ENCODE measurements around the gene UMODL1. TPM values are rescaled to one million over a fixed set of nuclear protein-coding genes. Genes with fewer than 3 reads are reported as not detected.

UMODL1 gene
- total RNA-seq, 2 experiments from 2014 or later = not detected

DNA sequence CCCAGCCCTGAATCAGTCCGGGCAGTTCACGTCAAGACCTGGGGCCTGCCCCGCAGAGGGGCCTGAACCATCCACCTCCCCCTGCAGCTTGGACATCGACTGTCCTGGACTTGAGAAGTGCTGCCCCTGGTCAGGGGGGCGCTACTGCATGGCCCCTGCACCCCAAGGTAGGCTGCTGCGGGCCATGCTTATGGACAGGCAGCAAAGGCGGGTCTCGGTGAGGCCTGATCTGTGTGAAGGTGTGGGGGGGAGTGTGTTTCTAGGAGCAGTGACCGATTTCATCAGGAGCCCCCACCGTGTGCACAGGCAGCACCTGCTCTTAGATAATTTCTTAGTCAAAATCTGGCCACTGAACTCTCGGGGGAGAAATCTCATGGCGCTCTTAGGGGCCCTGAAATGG is 13.0 kb downstream of the UMODL1 start:
- peaks cover 9% of the 10 kb centered on the region for H3K4me1 Mint-ChIP-seq (ENCODE audit: low read depth)
- no peak overlapping the region for H3K27ac Mint-ChIP-seq
- H3K36me3 Mint-ChIP-seq (ENCODE audit: low read depth) = no peaks in the 10 kb centered on the region
- ATAC-seq (no peak), DNase-seq (no peak)
- CTCF ChIA-PET = no interaction called here
- H3K27me3 Mint-ChIP-seq (ENCODE audit: low read depth) = no peaks in the 10 kb centered on the region
- H3K4me3 Mint-ChIP-seq = no peak overlapping the region
- H3K9me3 Mint-ChIP-seq (ENCODE audit: insufficient read depth) = no peaks in the 10 kb centered on the region
- POLR2A ChIA-PET = no interaction called here

DNA sequence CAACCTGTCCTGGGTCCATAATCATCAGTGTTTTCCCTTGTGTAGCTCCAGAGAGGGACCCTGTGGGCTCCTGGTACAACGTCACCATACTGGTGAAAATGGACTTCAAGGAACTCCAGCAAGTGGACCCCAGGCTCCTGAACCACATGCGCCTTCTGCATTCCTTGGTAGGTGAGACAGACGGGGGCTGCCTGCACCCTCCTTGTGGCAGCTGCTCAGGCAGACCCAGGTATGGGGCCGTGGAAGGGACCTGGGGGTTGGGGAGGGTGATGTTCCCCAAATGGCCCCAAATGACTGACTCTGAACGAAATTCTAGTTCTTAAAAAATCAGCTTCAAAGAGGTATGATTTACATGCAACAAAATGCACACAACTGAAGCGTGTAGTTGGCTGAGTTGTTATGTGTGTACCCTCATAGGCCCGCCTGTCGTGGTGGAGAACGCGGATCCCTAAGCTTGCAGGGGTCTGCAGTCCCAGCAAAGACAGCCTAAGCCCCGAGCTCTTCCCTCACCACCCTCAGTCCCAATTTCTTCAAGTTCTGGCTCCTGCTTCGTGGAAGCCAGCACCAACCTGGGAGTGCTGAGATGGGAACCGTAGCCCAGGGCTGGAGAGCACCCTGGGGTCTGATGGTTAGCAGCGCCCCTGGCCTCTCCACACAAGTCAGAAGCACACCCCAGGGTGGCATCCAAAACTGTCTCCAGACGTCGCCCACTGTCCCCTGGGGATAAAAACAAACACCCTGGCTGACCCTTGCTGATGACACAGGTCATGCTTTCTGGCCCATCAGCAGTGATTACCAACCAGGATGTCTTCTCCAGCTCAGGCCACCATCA is 14.3 kb downstream of the UMODL1 start:
- Mint-ChIP-seq H3K9me3 (ENCODE audit: insufficient read depth) (no peaks in the 10 kb centered on the region), H3K27ac (no peak overlapping the region), H3K4me3 (no peak overlapping the region), H3K27me3 (ENCODE audit: low read depth) (no peaks in the 10 kb centered on the region), H3K4me1 (ENCODE audit: low read depth) (peaks cover 10% of the 10 kb centered on the region), H3K36me3 (ENCODE audit: low read depth) (no peaks in the 10 kb centered on the region)
- DNase-seq (no peak), ATAC-seq (no peak)
- ChIA-PET CTCF (interaction anchor here (0.9 to 2.6 kb wide), 2 partner anchors 23 to 32 kb away, joined by 3 to 9 read pairs; no protein-coding TSS in a partner anchor), POLR2A (no interaction called here)

DNA sequence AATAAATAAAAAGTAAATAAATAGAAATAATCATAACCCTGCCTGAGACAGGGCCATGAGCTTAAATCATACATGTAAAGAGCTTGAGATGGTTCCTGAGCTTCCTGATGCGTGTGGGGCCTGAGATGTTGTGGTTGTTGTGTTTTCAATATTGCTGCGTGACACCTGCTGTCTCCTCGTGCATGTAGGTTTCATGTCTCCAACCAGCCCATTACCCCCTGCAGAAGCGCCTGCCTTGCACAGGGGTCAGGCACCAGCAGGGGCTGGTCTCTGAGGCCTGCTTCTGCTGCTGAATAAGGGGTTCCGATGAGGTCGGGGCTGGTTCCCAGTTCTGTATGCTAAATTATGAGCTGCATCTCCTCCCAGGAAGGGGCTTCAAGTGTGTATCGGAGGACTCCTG is 15.9 kb downstream of the UMODL1 start:
- ATAC-seq = no peak
- H3K4me1 Mint-ChIP-seq (ENCODE audit: low read depth) = peaks cover 10% of the 10 kb centered on the region
- ChIA-PET POLR2A (interaction anchor here (0.6 to 1.4 kb wide), 3 partner anchors 14 to 237 kb away, joined by 3 read pairs; no protein-coding TSS in a partner anchor), CTCF (interaction anchor here (1.0 to 2.6 kb wide), 2 partner anchors 21 to 31 kb away, joined by 7 to 9 read pairs; no protein-coding TSS in a partner anchor)
- H3K27me3 Mint-ChIP-seq (ENCODE audit: low read depth) = peaks cover 8% of the 10 kb centered on the region
- DNase-seq = no peak
- no peaks in the 10 kb centered on the region for H3K36me3 Mint-ChIP-seq (ENCODE audit: low read depth)
- no peaks in the 10 kb centered on the region for H3K9me3 Mint-ChIP-seq (ENCODE audit: insufficient read depth)
- H3K27ac Mint-ChIP-seq = no peak overlapping the region
- no peak overlapping the region for H3K4me3 Mint-ChIP-seq

DNA sequence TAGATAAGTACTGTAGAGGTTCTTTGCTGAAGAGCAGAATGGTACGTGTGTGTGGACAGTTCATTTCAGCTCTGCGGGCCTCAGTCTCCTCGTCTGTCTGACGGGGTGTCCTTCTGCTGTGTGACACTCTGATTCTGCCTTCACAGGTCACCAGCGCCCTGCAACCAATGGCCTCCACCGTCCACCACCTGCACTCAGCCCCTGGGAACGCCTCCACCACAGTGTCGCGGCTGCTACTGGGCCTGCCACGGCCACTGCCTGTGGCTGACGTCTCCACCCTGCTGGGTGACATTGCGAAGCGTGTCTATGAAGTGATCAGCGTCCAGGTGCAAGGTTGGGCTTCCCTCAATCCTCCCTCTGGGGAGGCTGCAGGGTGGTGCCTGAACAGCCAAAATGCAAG is 17.0 kb downstream of the UMODL1 start:
- H3K4me3 Mint-ChIP-seq = no peak overlapping the region
- no peak for DNase-seq
- no peak for ATAC-seq
- ChIA-PET POLR2A (no interaction called here), CTCF (interaction anchor here (2.6 kb wide), 1 partner anchor 29 kb away, joined by 9 read pairs; no protein-coding TSS in a partner anchor)
- peaks cover 8% of the 10 kb centered on the region for H3K27me3 Mint-ChIP-seq (ENCODE audit: low read depth)
- H3K27ac Mint-ChIP-seq = no peak overlapping the region
- H3K4me1 Mint-ChIP-seq (ENCODE audit: low read depth) = peaks cover 10% of the 10 kb centered on the region
- no peaks in the 10 kb centered on the region for H3K9me3 Mint-ChIP-seq (ENCODE audit: insufficient read depth)
- H3K36me3 Mint-ChIP-seq (ENCODE audit: low read depth) = no peaks in the 10 kb centered on the region

DNA sequence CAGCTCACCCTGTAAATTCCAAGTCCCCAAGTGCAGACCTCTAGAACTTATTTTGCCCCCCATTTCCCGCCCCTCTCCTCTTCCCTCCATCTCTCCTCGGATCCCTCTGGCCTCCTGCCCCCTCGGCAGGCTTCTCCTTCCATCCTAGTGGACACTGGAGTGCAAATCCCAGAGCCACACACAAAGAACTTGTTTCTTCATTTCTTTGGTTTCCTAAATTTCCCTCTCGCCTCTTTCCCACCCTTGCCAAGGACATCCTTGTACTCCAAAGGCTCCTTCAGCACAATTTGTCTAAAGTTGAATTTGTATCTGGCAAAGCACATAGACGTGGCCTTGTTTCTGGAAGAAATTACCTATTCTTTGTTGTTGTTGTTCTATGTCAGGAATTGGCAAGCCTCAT is 17.5 kb downstream of the UMODL1 start:
- ATAC-seq (no peak), DNase-seq (no peak)
- Mint-ChIP-seq H3K4me3 (no peak overlapping the region), H3K27me3 (ENCODE audit: low read depth) (peaks cover 8% of the 10 kb centered on the region), H3K9me3 (ENCODE audit: insufficient read depth) (no peaks in the 10 kb centered on the region), H3K4me1 (ENCODE audit: low read depth) (peaks cover 10% of the 10 kb centered on the region), H3K27ac (no peak overlapping the region), H3K36me3 (ENCODE audit: low read depth) (no peaks in the 10 kb centered on the region)
- ChIA-PET POLR2A (no interaction called here), CTCF (interaction anchor here (3.4 kb wide), 1 partner anchor 20 kb away, joined by 17 read pairs; no protein-coding TSS in a partner anchor)

DNA sequence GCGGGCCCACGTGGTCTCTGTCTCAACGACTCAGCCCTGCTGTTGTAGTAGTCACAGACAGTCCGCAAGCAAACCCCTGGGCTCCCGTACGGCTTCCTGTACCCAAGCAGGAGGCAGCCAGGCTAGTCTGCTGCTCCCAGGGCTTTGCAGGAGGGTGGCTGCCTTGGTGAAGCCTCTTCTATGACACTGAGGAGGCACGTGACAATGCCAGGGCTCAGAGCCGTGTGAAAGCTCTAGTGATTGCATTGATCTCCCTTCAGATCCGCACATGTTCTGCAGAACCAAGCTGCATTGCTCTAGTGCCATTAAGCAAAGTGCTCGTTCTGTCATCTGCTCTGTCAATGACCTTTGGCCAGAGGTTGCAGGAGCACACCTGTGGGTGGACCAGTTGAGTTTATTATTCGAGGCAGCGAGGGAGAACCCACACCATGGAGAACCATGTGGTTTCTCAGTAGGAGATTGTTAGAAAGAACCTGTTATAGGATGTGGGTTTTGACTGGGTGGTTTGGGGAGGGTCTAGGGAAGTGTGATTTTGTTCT is 18.0 kb downstream of the UMODL1 start:
- Mint-ChIP-seq H3K4me3 (no peak overlapping the region), H3K4me1 (ENCODE audit: low read depth) (peaks cover 10% of the 10 kb centered on the region), H3K36me3 (ENCODE audit: low read depth) (no peaks in the 10 kb centered on the region), H3K27ac (no peak overlapping the region), H3K9me3 (ENCODE audit: insufficient read depth) (no peaks in the 10 kb centered on the region), H3K27me3 (ENCODE audit: low read depth) (peaks cover 8% of the 10 kb centered on the region)
- ChIA-PET CTCF (interaction anchor here (1.9 to 3.4 kb wide), 2 partner anchors 19 to 29 kb away, joined by 7 to 17 read pairs; no protein-coding TSS in a partner anchor), POLR2A (no interaction called here)
- ATAC-seq = peak; percentile 53
- DNase-seq = no peak

DNA sequence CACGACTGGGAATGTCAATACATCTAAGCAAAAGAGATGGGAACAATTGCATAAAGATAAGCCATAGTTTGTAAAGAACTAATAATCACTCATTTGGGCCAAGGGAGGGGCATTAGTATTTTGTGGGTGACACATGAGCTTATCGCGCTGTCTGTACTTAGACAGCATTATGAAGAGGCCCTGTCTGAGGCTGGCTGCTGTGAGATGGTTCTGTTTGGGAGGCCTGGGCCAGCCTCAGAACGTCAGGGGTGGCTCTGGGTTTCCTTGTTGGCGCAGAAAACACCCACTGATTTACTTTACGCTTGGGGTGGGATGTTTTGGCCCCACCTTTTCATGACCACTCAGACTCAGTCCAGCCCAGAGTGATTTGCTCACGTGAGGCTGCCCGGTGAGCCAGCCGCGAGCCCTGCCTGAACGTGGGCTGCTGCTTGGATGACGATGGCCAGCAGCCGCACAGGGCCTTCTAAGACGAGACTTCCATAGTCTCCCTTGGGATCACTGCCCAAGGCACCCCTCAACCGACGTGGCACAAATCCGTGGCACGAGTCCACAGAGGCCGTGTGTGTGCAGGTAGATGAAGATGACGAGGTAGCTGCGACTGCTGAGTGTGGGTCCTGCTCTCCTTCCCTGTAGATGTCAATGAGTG is 18.7 kb downstream of the UMODL1 start:
- CTCF ChIA-PET = interaction anchor here (1.9 to 3.4 kb wide), 2 partner anchors 18 to 28 kb away, joined by 7 to 17 read pairs; no protein-coding TSS in a partner anchor
- peaks cover 10% of the 10 kb centered on the region for H3K4me1 Mint-ChIP-seq (ENCODE audit: low read depth)
- ATAC-seq = no peak

DNA sequence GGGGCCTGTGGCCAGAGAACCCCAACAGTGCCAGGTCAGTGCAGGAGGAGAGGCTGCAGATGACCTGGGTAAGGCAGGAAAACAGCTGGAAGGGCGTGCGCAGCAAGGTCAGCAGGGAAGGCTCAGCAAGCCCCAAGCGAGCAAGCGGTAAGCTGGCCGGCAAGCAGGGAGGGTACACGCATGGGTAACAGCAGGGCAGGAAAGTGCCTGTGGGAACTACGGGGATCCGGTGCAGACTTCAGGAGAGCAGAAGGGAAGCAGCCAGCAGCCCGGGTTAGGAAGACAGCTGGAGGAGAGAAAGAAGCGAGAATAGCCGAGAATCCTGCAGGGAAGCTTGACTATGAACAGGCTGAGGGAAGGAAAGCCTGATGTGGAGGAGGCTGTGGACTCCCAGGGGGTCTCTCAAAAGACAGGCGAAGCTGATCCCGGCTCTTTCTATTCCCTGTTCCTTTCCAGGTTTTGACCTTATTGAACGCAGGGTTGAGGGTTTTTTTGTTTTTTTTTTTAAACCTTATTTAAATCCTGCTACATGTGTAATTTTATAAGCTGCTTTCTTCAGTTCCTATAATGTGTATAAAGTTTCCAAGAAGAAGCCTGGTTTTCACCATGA is 20.9 kb downstream of the UMODL1 start:
- Mint-ChIP-seq H3K36me3 (ENCODE audit: low read depth) (no peaks in the 10 kb centered on the region), H3K4me3 (no peak overlapping the region), H3K27me3 (ENCODE audit: low read depth) (peaks cover 8% of the 10 kb centered on the region), H3K27ac (no peak overlapping the region), H3K9me3 (ENCODE audit: insufficient read depth) (no peaks in the 10 kb centered on the region), H3K4me1 (ENCODE audit: low read depth) (peaks cover 10% of the 10 kb centered on the region)
- DNase-seq (no peak), ATAC-seq (no peak)
- ChIA-PET POLR2A (no interaction called here), CTCF (interaction anchor here (1.1 to 3.4 kb wide), 2 partner anchors 16 to 26 kb away, joined by 3 to 17 read pairs; no protein-coding TSS in a partner anchor)

More for the DNA sequence above, 18.7 kb downstream of the UMODL1 start:
- Mint-ChIP-seq H3K27ac (no peak overlapping the region), H3K36me3 (ENCODE audit: low read depth) (no peaks in the 10 kb centered on the region), H3K4me3 (no peak overlapping the region), H3K27me3 (ENCODE audit: low read depth) (peaks cover 8% of the 10 kb centered on the region), H3K9me3 (ENCODE audit: insufficient read depth) (no peaks in the 10 kb centered on the region)
- POLR2A ChIA-PET = no interaction called here
- no peak for DNase-seq

DNA sequence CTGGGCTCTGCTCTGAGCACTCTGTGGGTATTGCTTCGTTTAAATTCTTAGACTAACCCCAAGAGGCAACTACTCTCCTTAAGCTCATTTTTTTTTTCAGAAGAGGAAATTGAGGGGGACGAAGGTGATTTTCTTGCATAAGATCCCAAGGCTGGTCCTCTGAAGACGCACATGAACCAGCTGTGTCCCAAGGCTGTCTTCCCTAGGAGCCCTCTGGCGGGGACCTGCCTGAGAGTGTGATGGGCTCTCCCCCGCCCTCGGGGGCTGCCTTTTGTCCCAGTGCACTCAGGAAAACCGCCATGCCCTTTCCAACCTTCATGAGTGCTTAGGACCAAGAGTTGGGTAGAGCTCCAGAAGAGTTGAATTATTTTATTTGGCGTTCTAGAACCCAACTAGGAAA is 21.7 kb downstream of the UMODL1 start:
- no peak overlapping the region for H3K27ac Mint-ChIP-seq
- no peaks in the 10 kb centered on the region for H3K36me3 Mint-ChIP-seq (ENCODE audit: low read depth)
- CTCF ChIA-PET = interaction anchor here (1.1 kb wide), 1 partner anchor 25 kb away, joined by 3 read pairs; no protein-coding TSS in a partner anchor
- no peak overlapping the region for H3K4me3 Mint-ChIP-seq
- ATAC-seq (no peak), DNase-seq (no peak)
- no peaks in the 10 kb centered on the region for H3K9me3 Mint-ChIP-seq (ENCODE audit: insufficient read depth)
- peaks cover 10% of the 10 kb centered on the region for H3K4me1 Mint-ChIP-seq (ENCODE audit: low read depth)
- POLR2A ChIA-PET = no interaction called here
- peaks cover 8% of the 10 kb centered on the region for H3K27me3 Mint-ChIP-seq (ENCODE audit: low read depth)

DNA sequence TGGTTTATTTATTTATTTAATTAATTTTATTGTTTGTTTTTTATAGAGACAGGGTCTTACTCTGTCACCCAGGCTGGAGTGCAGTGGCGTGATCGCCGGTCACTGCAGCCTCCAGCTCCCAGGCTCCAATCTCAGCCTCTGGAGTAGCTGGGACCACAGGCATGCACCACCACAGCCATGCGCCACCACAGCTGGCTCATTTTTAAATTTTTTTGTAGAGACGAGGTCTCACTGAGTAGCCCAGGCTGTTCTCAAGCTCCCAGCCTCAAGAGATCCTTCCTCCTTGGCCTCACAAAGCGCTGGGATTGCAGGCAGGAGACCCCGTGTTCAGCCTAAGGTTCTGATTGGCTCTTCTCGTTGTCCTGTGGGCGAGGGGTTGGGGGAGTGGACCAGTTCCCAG is 22.1 kb downstream of the UMODL1 start:
- Mint-ChIP-seq H3K4me1 (ENCODE audit: low read depth) (peaks cover 10% of the 10 kb centered on the region), H3K27me3 (ENCODE audit: low read depth) (peaks cover 8% of the 10 kb centered on the region), H3K4me3 (no peak overlapping the region), H3K27ac (no peak overlapping the region), H3K9me3 (ENCODE audit: insufficient read depth) (no peaks in the 10 kb centered on the region), H3K36me3 (ENCODE audit: low read depth) (no peaks in the 10 kb centered on the region)
- CTCF ChIA-PET = interaction anchor here (1.5 kb wide), 1 partner anchor 15 kb away, joined by 4 read pairs; no protein-coding TSS in a partner anchor
- DNase-seq = no peak
- POLR2A ChIA-PET = no interaction called here
- no peak for ATAC-seq

DNA sequence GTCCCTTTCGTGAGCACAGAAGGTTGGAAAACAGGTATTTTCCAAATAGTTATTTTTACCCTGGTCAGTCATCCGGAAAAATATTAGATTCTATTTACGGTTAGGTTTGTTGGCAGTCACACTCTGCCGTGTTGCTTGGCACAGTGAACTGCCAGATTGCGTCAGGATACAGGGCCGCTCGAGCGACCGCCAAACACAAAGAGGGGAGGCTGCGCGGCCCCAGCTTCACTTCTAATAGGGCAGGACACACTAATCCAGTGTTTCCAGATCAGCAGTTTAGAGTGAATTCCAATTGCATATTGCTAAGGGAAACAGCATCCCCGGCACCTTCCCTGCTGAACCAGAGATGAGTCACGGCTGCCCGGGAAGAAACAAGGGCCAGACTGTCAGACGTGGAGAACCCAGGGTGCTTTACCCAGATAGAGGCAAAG is 22.9 kb downstream of the UMODL1 start:
- DNase-seq (no peak), ATAC-seq (no peak)
- ChIA-PET POLR2A (no interaction called here), CTCF (interaction anchor here (1.5 kb wide), 1 partner anchor 14 kb away, joined by 4 read pairs; no protein-coding TSS in a partner anchor)
- H3K9me3 Mint-ChIP-seq (ENCODE audit: insufficient read depth) = no peaks in the 10 kb centered on the region
- H3K27me3 Mint-ChIP-seq (ENCODE audit: low read depth) = peaks cover 8% of the 10 kb centered on the region
- H3K4me1 Mint-ChIP-seq (ENCODE audit: low read depth) = peaks cover 6% of the 10 kb centered on the region
- H3K27ac Mint-ChIP-seq = no peak overlapping the region
- no peak overlapping the region for H3K4me3 Mint-ChIP-seq
- no peaks in the 10 kb centered on the region for H3K36me3 Mint-ChIP-seq (ENCODE audit: low read depth)
